Heart right ventricle (tissue), 16 donors: Measurements from ENCODE around the gene ESYT2. TPM values are rescaled to one million over a fixed set of nuclear protein-coding genes. Genes with fewer than 3 reads are reported as not detected.

Experiments
- ATAC-seq, 8 donors: fragments of 200-7000 bp; cut with Tn5 transposase; one replicate each; pipeline ENCODE4 v1.9.1; 2020; ENCODE audit warnings: mild to moderate bottlenecking in 8 of 8, moderate library complexity in 8 of 8, moderate number of reproducible peaks in 1 of 8
- DNase-seq, 2 donors: peaks; one replicate each; pipeline ENCODE4 v3.0.0-alpha.2; 2020
- H3K27ac ChIP-seq, 10 donors: fragments of 200-600 bp; sonication (generic) in 2 of 10; one replicate each; pipeline versions ENCODE4 v1.5.0 to v1.8.0; 2020 to 2022; ENCODE audit warnings: mild to moderate bottlenecking in 3 of 10
- H3K27me3 ChIP-seq, 7 donors: fragments of 200-600 bp; one replicate each; pipeline ENCODE4 v1.8.0; 2021 to 2022; ENCODE audit warnings: mild to moderate bottlenecking in 2 of 7
- H3K36me3 ChIP-seq, 9 donors: fragments of 200-600 bp; sonication (generic) in 1 of 9; one replicate each; pipeline versions ENCODE4 v1.5.0 to v1.8.0; 2020 to 2022; ENCODE audit warnings: mild to moderate bottlenecking in 2 of 9
- H3K4me1 ChIP-seq, 9 donors: fragments of 200-600 bp; sonication (generic) in 1 of 9; one replicate each; pipeline versions ENCODE4 v1.5.0 to v1.8.0; 2020 to 2022; ENCODE audit warnings: mild to moderate bottlenecking in 4 of 9
- H3K4me3 ChIP-seq, 10 donors: fragments of 200-600 bp; sonication (generic) in 2 of 10; one replicate each; pipeline versions ENCODE4 v1.5.0 to v1.8.0; 2020 to 2022; ENCODE audit warnings: mild to moderate bottlenecking in 7 of 10, moderate library complexity in 2 of 10
- H3K9me3 ChIP-seq, 11 donors: fragments of 200-600 bp in 10 of 11; sonication (generic) in 2 of 11; one replicate each; pipeline versions ENCODE4 v1.5.0 to v1.8.0; 2013 to 2022; ENCODE audit warnings: mild to moderate bottlenecking in 2 of 11, control low read depth in 1 of 11, moderate library complexity in 1 of 11
- CTCF ChIP-seq, 9 donors: fragments of 200-600 bp; sonication (generic) in 2 of 9; IDR thresholded peaks; one replicate each; pipeline versions ENCODE4 v1.5.0 to v1.8.0; 2021 to 2022; ENCODE audit warnings: antibody characterized with exemption in 9 of 9, mild to moderate bottlenecking in 5 of 9, moderate library complexity in 1 of 9
- WGBS, 2 donors: extraction: QIAGEN DNeasy Blood & Tissue Kit; methylation state at CpG; one replicate each; pipeline ENCODE4 v1.1.7; 2013; ENCODE audit warnings: inconsistent platforms in 1 of 2; 5-methylcytosine and 5-hydroxymethylcytosine counted together
- intact Hi-C, 10 donors: fragments of 100-400 bp; cut with DNase I; formaldehyde crosslinking; loops; one replicate each; pipeline versions ENCODE4 v1.11.1 to v1.14.2; 2022
- polyA plus RNA-seq, 2 donors: library from polyadenylated mRNA; stranded (reverse); fragments of 200-250 nt; gene quantifications; one replicate each; pipeline ENCODE4 v1.2.3, GENCODE V29; 2013
- total RNA-seq, 10 donors: library from RNA; stranded (reverse); fragmentation: NEBNext Ultra II Directional in 3 of 10; extraction: Animal tissue kit (Norgen Biotek cat#: 25700) in 3 of 10; gene quantifications; one replicate each; pipeline versions ENCODE4 v1.2.1 to v1.2.4, GENCODE V29; 2021 to 2023
- donor health status: Arrhythmogenic right ventricular cardiomyopathy.
- donor health status: ischemic (EF 13 %, LVEDD 7.1; RV severe dilation, severe dysfunction).
- donor health status: healthy with polysubstance abuse.
- donor health status: DM: no; HTN: yes; CAD: no.
- donor health status: DM: no; HTN: no; CAD: no.
- donor health status: ischemic (EF 25% LVEDD 6.9; RV normal size, moderate dysfunction).
- donor health status: ischemic (EF 25% LVEDD 5.7; RV mildly dilated, moderate dysfunction).
- donor health status: healthy.
- donor health status: DM: yes; HTN: yes; CAD: no.
- donor health status: Ischemic cardiomyopathy.
- donor health status: ischemic (EF 35%, LVEDD 5.7; RV mildly dilated, moderate dysfunction).
- donor health status: nonischemic (EF 11% LVEDD 7.7; RV severe dilation, severe dysfunction).
- donor health status: DM: yes; HTN: yes; CAD: no.
- donor health status: PGD.
- donor health status: ischemic (EF 29% LVEDD 5.4; RV normal size, mild dysfunction).
- donor health status: nonischemic (EF 23%, LVEDD 6.1; RV moderate dilation, normal function).

ESYT2 gene
- total and polyA plus RNA-seq, 12 donors, result 18.9 to 79.2 (median 48.7) TPM

- H3K36me3 ChIP-seq, result peaks cover 3 to 100% (median 65%) of the 10 kb centered on the region in 9 donors
- no peak overlapping the region for H3K4me3 ChIP-seq
- intact Hi-C loops, result no loop called here
- ATAC-seq, result peak in 1 of 8 donors; percentile 5
- DNase-seq, result no peak
- peaks cover 0 to 21% (median 0%) of the 10 kb centered on the region in 9 donors for H3K4me1 ChIP-seq
- no peaks in the 10 kb centered on the region for H3K9me3 ChIP-seq
- 89 to 91% methylated on average over 14 of the region's 14 CpGs for WGBS, 2 donors
- H3K27me3 ChIP-seq, result no peaks in the 10 kb centered on the region
- no peak for TF ChIP-seq CTCF (IDR thresholded peaks at IDR 0.05)
- peak overlapping the region in 2 of 10 donors; percentile 21 to 26 for H3K27ac ChIP-seq
Observed at GRCh38 chr7:158741294-158741666, 88.0 kb downstream of the ESYT2 start.

GRCh38 chr7:158740657-158741293, 88.5 kb downstream of the ESYT2 start:
- DNase-seq, result peak in 1 of 2 donors; percentile 32
- no peaks in the 10 kb centered on the region for H3K9me3 ChIP-seq
- H3K36me3 ChIP-seq, result peaks cover 3 to 100% (median 70%) of the 10 kb centered on the region in 9 donors
- 75 to 80% methylated on average over 16 of the region's 16 CpGs for WGBS, 2 donors
- peaks cover 0 to 21% (median 0%) of the 10 kb centered on the region in 9 donors for H3K4me1 ChIP-seq
- TF ChIP-seq CTCF (IDR thresholded peaks at IDR 0.05), result no peak
- ATAC-seq, result peak in 6 of 8 donors; percentile 40 to 82 (median 63)
- peak overlapping the region in 2 of 10 donors; percentile 21 to 47 for H3K27ac ChIP-seq
- no peak overlapping the region for H3K4me3 ChIP-seq
- H3K27me3 ChIP-seq, result no peaks in the 10 kb centered on the region
- intact Hi-C loops, result no loop called here

GRCh38 chr7:158740013-158740656, 89.2 kb downstream of the ESYT2 start:
- Histone ChIP-seq H3K4me1 (peaks cover 0 to 21% (median 0%) of the 10 kb centered on the region in 9 donors), H3K27ac (peak overlapping the region in 1 of 10 donors; percentile 47), H3K36me3 (peaks cover 3 to 100% (median 76%) of the 10 kb centered on the region in 9 donors), H3K27me3 (no peaks in the 10 kb centered on the region), H3K9me3 (no peaks in the 10 kb centered on the region), H3K4me3 (no peak overlapping the region)
- WGBS, 2 donors, result 74 to 79% methylated on average over 15 of the region's 15 CpGs
- ATAC-seq, result peak in 6 of 8 donors; percentile 32 to 67 (median 44)
- intact Hi-C loops, result no loop called here
- no peak for DNase-seq
- no peak for TF ChIP-seq CTCF (IDR thresholded peaks at IDR 0.05)

GRCh38 chr7:158738841-158739240, 90.5 kb downstream of the ESYT2 start:
- Histone ChIP-seq H3K36me3 (peaks cover 10 to 100% (median 84%) of the 10 kb centered on the region in 9 donors), H3K4me1 (peaks cover 0 to 21% (median 0%) of the 10 kb centered on the region in 9 donors), H3K4me3 (no peak overlapping the region), H3K27me3 (no peaks in the 10 kb centered on the region), H3K27ac (no peak overlapping the region), H3K9me3 (no peaks in the 10 kb centered on the region)
- WGBS, 2 donors, result 93% methylated on average over 15 of the region's 15 CpGs
- DNase-seq (no peak), ATAC-seq (no peak)
- TF ChIP-seq CTCF (IDR thresholded peaks at IDR 0.05), result no peak
- intact Hi-C loops, result no loop called here
